ENCODE results near the gene AIFM2. TPM values are rescaled to one million over a fixed set of nuclear protein-coding genes. Genes with fewer than 3 reads are reported as not detected.

AIFM2 gene
- total and polyA plus RNA-seq, 2 experiments from 2014 or later = 5.7 to 8.1 TPM

DNA sequence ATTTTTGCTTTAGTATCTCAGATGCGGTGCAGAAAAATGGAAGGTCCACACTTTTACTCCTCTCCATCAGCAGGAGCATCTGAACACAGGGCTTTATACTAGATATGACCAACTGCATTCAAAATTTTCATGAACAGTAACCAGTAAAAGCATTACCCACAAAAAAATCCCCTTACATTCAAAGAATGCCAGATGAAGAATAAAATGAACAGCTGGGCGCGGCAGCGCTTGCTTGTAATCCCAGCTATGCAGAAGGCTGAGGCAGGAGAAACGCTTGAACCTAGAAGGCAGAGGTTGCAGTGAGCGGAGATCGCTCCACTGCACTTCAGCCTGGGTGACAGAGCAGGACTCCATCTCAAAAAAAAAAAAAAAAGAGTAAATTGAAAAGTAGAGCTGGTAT lies 34.6 kb upstream of the AIFM2 start:
- peak; percentile 27 for DNase-seq
- in situ Hi-C loops (cut with MboI) = no loop called here
- peak overlapping the region; percentile 89 for H3K4me2 ChIP-seq (ENCODE audit: unreplicated experiment)

DNA sequence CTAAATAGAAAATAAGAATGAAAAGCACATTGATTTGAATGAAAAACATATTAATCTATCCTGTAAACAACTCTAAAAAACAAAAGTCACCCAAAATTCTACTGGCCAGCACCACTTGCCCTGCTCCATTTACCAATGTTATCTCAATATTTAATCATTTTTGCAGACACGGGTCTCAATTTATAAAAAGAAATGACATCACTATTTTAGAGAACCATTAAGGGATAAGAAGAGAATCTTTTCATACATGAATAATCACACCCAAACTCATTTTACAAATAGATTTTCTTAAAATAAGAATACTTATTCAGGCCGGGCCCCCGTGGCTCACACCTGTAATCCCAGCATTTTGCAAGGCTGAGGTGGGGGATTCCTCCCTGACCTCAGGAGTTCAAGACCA lies 33.8 kb upstream of the AIFM2 start:
- H3F3A ChIP-seq (ENCODE audit: insufficient read depth) = peaks cover 45% of the 10 kb centered on the region
- peaks cover 38% of the 10 kb centered on the region for H3K4me1 ChIP-seq (ENCODE audit: insufficient read depth)
- TF ChIP-seq EZH2phosphoT487 (IDR thresholded peaks at IDR 0.05; ENCODE audit: insufficient read depth, low read depth) = no peak
- no peak for TF ChIP-seq EZH2 (IDR thresholded peaks at IDR 0.05; ENCODE audit: insufficient read depth, poor library complexity, severe bottlenecking)
- no peak overlapping the region for H2AFZ ChIP-seq
- H3K9me3 ChIP-seq (ENCODE audit: low read depth) = no peaks in the 10 kb centered on the region
- no peaks in the 10 kb centered on the region for H3K27me3 ChIP-seq (replicated peaks; ENCODE audit: insufficient read depth)
- no peak overlapping the region for H3K4me2 ChIP-seq (ENCODE audit: unreplicated experiment)
- peaks cover 42% of the 10 kb centered on the region for H4K20me1 ChIP-seq (ENCODE audit: insufficient read depth)
- no peak overlapping the region for H3K9ac ChIP-seq
- H3K27ac ChIP-seq = no peak overlapping the region
- H3K9me2 ChIP-seq (ENCODE audit: insufficient read depth) = no peaks in the 10 kb centered on the region
- H3K4me3 ChIP-seq = no peak overlapping the region
- H3K79me2 ChIP-seq (ENCODE audit: insufficient read depth) = peaks cover 93% of the 10 kb centered on the region
- whole genome bisulfite sequencing, 2 experiments (ENCODE audit: low coverage in 1 of 2, low lambda C conversion rate in 2 of 2, missing lambda C conversion rate in 2 of 2) = 77 to 83% methylated on average over 3 of the region's 3 CpGs
- no peak for DNase-seq
- in situ Hi-C loops (cut with MboI) = no loop called here
- H3K36me3 ChIP-seq (ENCODE audit: low read depth) = peaks cover 33% of the 10 kb centered on the region

More for the DNA sequence above, 34.6 kb upstream of the AIFM2 start:
- H3K79me2 ChIP-seq (ENCODE audit: insufficient read depth) = peaks cover 85% of the 10 kb centered on the region
- H3F3A ChIP-seq (ENCODE audit: insufficient read depth) = peaks cover 39% of the 10 kb centered on the region
- H3K27ac ChIP-seq = peak overlapping the region; percentile 6; the same call in 1 of the 2 replicates
- H2AFZ ChIP-seq = no peak overlapping the region
- H3K36me3 ChIP-seq (ENCODE audit: low read depth) = peaks cover 32% of the 10 kb centered on the region
- no peaks in the 10 kb centered on the region for H3K27me3 ChIP-seq (replicated peaks; ENCODE audit: insufficient read depth)
- H3K9me3 ChIP-seq (ENCODE audit: low read depth) = no peaks in the 10 kb centered on the region
- H3K9ac ChIP-seq = peak overlapping the region; percentile 99
- H3K4me3 ChIP-seq = peak overlapping the region; percentile 99
- no peak for TF ChIP-seq EZH2 (IDR thresholded peaks at IDR 0.05; ENCODE audit: insufficient read depth, poor library complexity, severe bottlenecking)
- no peak for TF ChIP-seq EZH2phosphoT487 (IDR thresholded peaks at IDR 0.05; ENCODE audit: insufficient read depth, low read depth)
- 45 to 51% methylated on average over 7 of the region's 7 CpGs for WGBS, 2 experiments (ENCODE audit: low coverage in 1 of 2, low lambda C conversion rate in 2 of 2, missing lambda C conversion rate in 2 of 2)
- H4K20me1 ChIP-seq (ENCODE audit: insufficient read depth) = peaks cover 35% of the 10 kb centered on the region
- no peaks in the 10 kb centered on the region for H3K9me2 ChIP-seq (ENCODE audit: insufficient read depth)
- peaks cover 30% of the 10 kb centered on the region for H3K4me1 ChIP-seq (ENCODE audit: insufficient read depth)

- Histone ChIP-seq H3K27me3 (replicated peaks; ENCODE audit: insufficient read depth) (no peaks in the 10 kb centered on the region), H3K4me2 (ENCODE audit: unreplicated experiment) (no peak overlapping the region), H3K4me1 (ENCODE audit: insufficient read depth) (peaks cover 49% of the 10 kb centered on the region), H3K9me3 (ENCODE audit: low read depth) (no peaks in the 10 kb centered on the region), H3K4me3 (no peak overlapping the region), H3K79me2 (ENCODE audit: insufficient read depth) (peaks cover 99% of the 10 kb centered on the region), H3K36me3 (ENCODE audit: low read depth) (peaks cover 54% of the 10 kb centered on the region), H3K27ac (no peak overlapping the region), H3K9ac (no peak overlapping the region), H3F3A (ENCODE audit: insufficient read depth) (peaks cover 47% of the 10 kb centered on the region; the same call in 1 of the 2 replicates), H3K9me2 (ENCODE audit: insufficient read depth) (no peaks in the 10 kb centered on the region), H2AFZ (no peak overlapping the region), H4K20me1 (ENCODE audit: insufficient read depth) (peaks cover 47% of the 10 kb centered on the region)
- WGBS, 2 experiments (ENCODE audit: low coverage in 1 of 2, low lambda C conversion rate in 2 of 2, missing lambda C conversion rate in 2 of 2) = 51% methylated on average over 3 of the region's 3 CpGs
- TF ChIP-seq EZH2 (IDR thresholded peaks at IDR 0.05; ENCODE audit: insufficient read depth, poor library complexity, severe bottlenecking) = no peak
- TF ChIP-seq EZH2phosphoT487 (IDR thresholded peaks at IDR 0.05; ENCODE audit: insufficient read depth, low read depth) = no peak
- DNase-seq = no peak
- in situ Hi-C loops (cut with MboI) = no loop called here
Observed at GRCh38 chr10:70164163-70164562, 31.5 kb upstream of the AIFM2 start.

- Histone ChIP-seq H3K27me3 (replicated peaks; ENCODE audit: insufficient read depth) (no peaks in the 10 kb centered on the region), H3K4me1 (ENCODE audit: insufficient read depth) (peaks cover 50% of the 10 kb centered on the region), H4K20me1 (ENCODE audit: insufficient read depth) (peaks cover 47% of the 10 kb centered on the region), H3K27ac (no peak overlapping the region), H3K4me3 (no peak overlapping the region), H3K9me3 (ENCODE audit: low read depth) (no peaks in the 10 kb centered on the region), H3K79me2 (ENCODE audit: insufficient read depth) (peaks cover 99% of the 10 kb centered on the region), H3K4me2 (ENCODE audit: unreplicated experiment) (no peak overlapping the region), H3F3A (ENCODE audit: insufficient read depth) (peaks cover 50% of the 10 kb centered on the region; the same call in 1 of the 2 replicates), H3K36me3 (ENCODE audit: low read depth) (peaks cover 59% of the 10 kb centered on the region), H3K9ac (no peak overlapping the region), H2AFZ (no peak overlapping the region), H3K9me2 (ENCODE audit: insufficient read depth) (no peaks in the 10 kb centered on the region)
- 93 to 94% methylated on average over 4 of the region's 4 CpGs for WGBS, 2 experiments (ENCODE audit: low coverage in 1 of 2, low lambda C conversion rate in 2 of 2, missing lambda C conversion rate in 2 of 2)
- in situ Hi-C loops (cut with MboI) = no loop called here
- no peak for DNase-seq
- TF ChIP-seq EZH2phosphoT487 (IDR thresholded peaks at IDR 0.05; ENCODE audit: insufficient read depth, low read depth) = no peak
- TF ChIP-seq EZH2 (IDR thresholded peaks at IDR 0.05; ENCODE audit: insufficient read depth, poor library complexity, severe bottlenecking) = no peak
Observed at GRCh38 chr10:70163448-70163847, 30.8 kb upstream of the AIFM2 start.

DNA sequence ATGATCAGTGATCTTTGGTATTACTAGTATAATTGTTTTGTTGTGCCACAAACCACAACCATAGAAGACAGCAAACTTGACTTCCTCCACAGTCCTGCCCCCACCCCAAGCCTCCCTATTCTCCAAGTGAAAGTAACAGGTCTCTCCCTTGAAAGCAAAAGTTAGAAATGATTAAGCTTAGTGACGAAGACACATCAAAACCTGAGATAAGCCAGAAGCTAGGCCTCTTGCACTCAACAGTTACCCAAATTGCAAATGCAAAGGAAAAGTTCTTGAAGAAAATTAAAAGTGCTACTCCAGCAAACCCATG lies 30.2 kb upstream of the AIFM2 start:
- peaks cover 59% of the 10 kb centered on the region for H3K36me3 ChIP-seq (ENCODE audit: low read depth)
- H3K4me1 ChIP-seq (ENCODE audit: insufficient read depth) = peaks cover 50% of the 10 kb centered on the region
- no peaks in the 10 kb centered on the region for H3K27me3 ChIP-seq (replicated peaks; ENCODE audit: insufficient read depth)
- H2AFZ ChIP-seq = no peak overlapping the region
- no peaks in the 10 kb centered on the region for H3K9me3 ChIP-seq (ENCODE audit: low read depth)
- peak overlapping the region; percentile 16; the same call in 1 of the 2 replicates for H3K4me3 ChIP-seq
- peak overlapping the region; percentile 11 for H3K4me2 ChIP-seq (ENCODE audit: unreplicated experiment)
- TF ChIP-seq EZH2 (IDR thresholded peaks at IDR 0.05; ENCODE audit: insufficient read depth, poor library complexity, severe bottlenecking) = no peak
- in situ Hi-C loops (cut with MboI) = no loop called here
- DNase-seq = no peak
- peaks cover 50% of the 10 kb centered on the region; the same call in 1 of the 2 replicates for H3F3A ChIP-seq (ENCODE audit: insufficient read depth)
- WGBS, 2 experiments (ENCODE audit: low coverage in 1 of 2, low lambda C conversion rate in 2 of 2, missing lambda C conversion rate in 2 of 2) = 86 to 94% methylated on average over 1 of the region's 1 CpG
- no peaks in the 10 kb centered on the region for H3K9me2 ChIP-seq (ENCODE audit: insufficient read depth)
- H3K27ac ChIP-seq = no peak overlapping the region
- peaks cover 47% of the 10 kb centered on the region for H4K20me1 ChIP-seq (ENCODE audit: insufficient read depth)
- H3K9ac ChIP-seq = no peak overlapping the region
- H3K79me2 ChIP-seq (ENCODE audit: insufficient read depth) = peaks cover 99% of the 10 kb centered on the region

All from GM23248 (cell line).